GM20000 (cell line): ENCODE measurements around the gene GOSR2.
A peak's percentile ranks its signal among the peaks of the same experiment; 100 is the strongest.

Experiments used
- DNase-seq: peaks from one replicate; pipeline ENCODE4 v3.0.0; 2012; ENCODE audit warnings: low spot score
- TF ChIP-seq, protein P1 (sequence below): IDR thresholded peaks from 2 replicates; pipeline ENCODE4 v1.5.1; 2012; ENCODE audit warnings: mild to moderate bottlenecking, control low read depth; ENCODE audit errors: extremely low read depth, missing control alignments

The GOSR2 gene

GRCh38 chr17:46976626-46977270 lies 53.8 kb downstream of the GOSR2 start:
- TF ChIP-seq, protein P1, sequence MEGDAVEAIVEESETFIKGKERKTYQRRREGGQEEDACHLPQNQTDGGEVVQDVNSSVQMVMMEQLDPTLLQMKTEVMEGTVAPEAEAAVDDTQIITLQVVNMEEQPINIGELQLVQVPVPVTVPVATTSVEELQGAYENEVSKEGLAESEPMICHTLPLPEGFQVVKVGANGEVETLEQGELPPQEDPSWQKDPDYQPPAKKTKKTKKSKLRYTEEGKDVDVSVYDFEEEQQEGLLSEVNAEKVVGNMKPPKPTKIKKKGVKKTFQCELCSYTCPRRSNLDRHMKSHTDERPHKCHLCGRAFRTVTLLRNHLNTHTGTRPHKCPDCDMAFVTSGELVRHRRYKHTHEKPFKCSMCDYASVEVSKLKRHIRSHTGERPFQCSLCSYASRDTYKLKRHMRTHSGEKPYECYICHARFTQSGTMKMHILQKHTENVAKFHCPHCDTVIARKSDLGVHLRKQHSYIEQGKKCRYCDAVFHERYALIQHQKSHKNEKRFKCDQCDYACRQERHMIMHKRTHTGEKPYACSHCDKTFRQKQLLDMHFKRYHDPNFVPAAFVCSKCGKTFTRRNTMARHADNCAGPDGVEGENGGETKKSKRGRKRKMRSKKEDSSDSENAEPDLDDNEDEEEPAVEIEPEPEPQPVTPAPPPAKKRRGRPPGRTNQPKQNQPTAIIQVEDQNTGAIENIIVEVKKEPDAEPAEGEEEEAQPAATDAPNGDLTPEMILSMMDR = no peak
- no peak for DNase-seq

- TF ChIP-seq, protein P1 = no peak
- DNase-seq = no peak
Measured at GRCh38 chr17:46977348-46977747, 54.4 kb downstream of the GOSR2 start.

GRCh38 chr17:46977750-46978488 lies 55.0 kb downstream of the GOSR2 start:
- TF ChIP-seq, protein P1 = no peak
- DNase-seq = no peak

DNA sequence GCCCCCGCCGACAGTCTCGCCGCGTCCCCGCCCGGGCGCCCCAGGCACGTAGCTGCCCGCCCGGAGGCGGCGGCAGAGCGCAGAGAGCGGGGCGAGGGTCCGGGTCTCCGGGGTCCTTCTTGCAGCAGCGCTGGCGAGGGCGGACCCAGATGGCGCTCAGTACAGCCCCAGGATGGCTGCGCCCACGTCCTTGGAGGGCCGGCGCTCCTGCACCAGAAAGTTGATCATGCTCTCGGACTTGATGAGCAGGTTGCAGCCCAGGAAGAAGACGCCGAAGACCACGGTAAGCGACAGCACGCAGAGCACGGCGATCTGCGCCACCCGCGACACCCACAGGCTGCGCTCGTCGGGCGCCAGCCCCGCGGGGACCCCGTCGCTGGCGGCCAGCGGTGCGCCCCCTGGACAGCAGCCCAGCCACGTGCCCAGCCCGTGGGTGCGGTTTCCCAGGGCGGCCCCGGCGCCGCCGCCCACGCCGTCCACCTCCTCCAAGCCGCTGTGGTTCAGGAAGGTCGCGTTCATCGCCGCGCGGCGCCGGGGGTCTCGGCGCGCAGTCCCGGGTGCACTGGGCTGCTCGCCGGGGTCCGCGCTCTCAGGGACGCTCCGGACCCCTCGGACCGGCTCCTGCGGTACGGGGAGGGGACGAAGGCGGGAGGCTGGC lies 55.7 kb downstream of the GOSR2 start:
- TF ChIP-seq, protein P1 = no peak
- DNase-seq = peak; percentile 44

- TF ChIP-seq, protein P1 = no peak
- DNase-seq = peak; percentile 61
Measured at GRCh38 chr17:46979147-46979863, 56.3 kb downstream of the GOSR2 start, which contains the start of gene RPRML. Gene RPRML (minus strand): TSS chr17:46979253. CDS start chr17:46979007, 246 bp downstream.

DNA sequence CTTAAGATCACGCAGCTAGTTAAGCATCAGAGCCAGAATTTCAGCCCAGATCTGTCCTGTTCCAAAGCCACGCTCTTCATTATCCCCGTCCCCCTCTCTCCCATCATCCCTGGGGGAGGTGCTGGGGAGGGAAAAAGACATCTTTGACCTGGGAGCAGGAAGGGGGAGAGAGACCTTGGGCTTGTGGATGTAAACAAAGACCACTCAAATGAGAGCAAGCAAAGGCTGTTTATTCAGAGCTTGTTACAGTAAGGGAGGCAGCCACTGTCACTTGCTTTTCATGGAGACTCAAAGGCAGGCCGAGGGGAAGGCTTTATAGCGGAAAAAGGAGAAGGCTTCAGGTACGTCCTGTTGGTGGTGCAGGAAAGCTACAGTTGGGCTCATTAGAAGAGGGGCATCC lies 59.6 kb downstream of the GOSR2 start:
- DNase-seq = no peak
- TF ChIP-seq, protein P1 = no peak

DNA sequence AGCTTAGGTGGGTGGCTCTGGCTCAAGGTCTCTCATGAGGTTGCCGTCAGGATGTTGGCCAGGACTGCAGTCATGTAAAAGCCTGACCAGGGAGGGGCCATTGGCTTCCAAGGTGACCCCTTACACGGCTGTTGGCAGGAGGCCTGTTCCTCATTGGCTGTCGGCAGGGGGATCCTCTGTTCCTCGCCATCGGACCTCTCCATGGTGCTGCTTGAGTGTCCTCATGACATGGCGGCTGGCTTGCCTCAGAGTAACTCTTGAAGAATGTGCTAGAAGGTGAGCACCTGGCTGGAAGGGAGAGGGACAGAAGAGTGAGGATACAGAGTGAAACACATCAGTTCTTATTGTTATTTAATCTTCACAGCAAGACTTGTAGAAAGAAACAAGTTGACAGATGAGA lies 60.8 kb downstream of the GOSR2 start:
- DNase-seq = no peak
- TF ChIP-seq, protein P1 = no peak
